PC-9 (cell line): Measurements from ENCODE around the gene OSBPL3. TPM values are rescaled to one million over a fixed set of nuclear protein-coding genes. Genes with fewer than 3 reads are reported as not detected.

Source experiments
- BruUV-seq: library from RNA; stranded (reverse); fragments of 400-500 nt; replicated peaks from 2 replicates; lab custom pipeline; 2021; lab: Mats Ljungman, UMichigan
- CTCF ChIA-PET: fragments of 300-600 bp; sonication (Branson Sonifier 250); formaldehyde crosslinking; loops from one replicate; lab custom pipeline; 2022; ENCODE audit warnings: antibody characterized with exemption; lab: Charles Lee
- POLR2A ChIA-PET: fragments of 300-600 bp; sonication (Branson Sonifier 250); formaldehyde crosslinking; loops from one replicate; lab custom pipeline; 2022; ENCODE audit warnings: antibody characterized with exemption; ENCODE audit not compliant: unreplicated experiment; lab: Charles Lee
- DNase-seq, 2 experiments: peaks; one replicate each; pipeline versions ENCODE4 v3.0.0 to v3.0.0-alpha.2; 2015 to 2022; ENCODE audit warnings: mixed read lengths in 1 of 2
- H2AFZ ChIP-seq: fragments of 200-600 bp; sonication (generic); 2 replicates; pipeline ENCODE4 v1.8.1; 2017; ENCODE audit warnings: antibody characterized with exemption
- H3F3A ChIP-seq: fragments of 200-600 bp; sonication (generic); 2 replicates; pipeline ENCODE4 v1.8.1; 2017; ENCODE audit warnings: antibody characterized with exemption, mild to moderate bottlenecking, low read depth; ENCODE audit not compliant: insufficient read depth
- H3K27ac ChIP-seq: fragments of 200-600 bp; sonication (generic); 2 replicates; pipeline ENCODE4 v1.6.1; 2016; ENCODE audit warnings: mixed run types
- H3K27me3 ChIP-seq: fragments of 200-600 bp; sonication (generic); 2 replicates; pipeline ENCODE4 v1.6.1; 2016; ENCODE audit warnings: low read depth, mixed run types; ENCODE audit not compliant: insufficient read depth
- H3K36me3 ChIP-seq: fragments of 200-600 bp; sonication (generic); 2 replicates; pipeline ENCODE4 v1.6.1; 2016; ENCODE audit warnings: low read depth, mixed run types
- H3K4me1 ChIP-seq: fragments of 200-600 bp; sonication (generic); replicated peaks from 2 replicates; pipeline ENCODE4 v1.6.1; 2016; ENCODE audit warnings: mixed run types; ENCODE audit not compliant: insufficient read depth
- H3K4me2 ChIP-seq: fragments of 200-600 bp; sonication (generic); 2 replicates; pipeline ENCODE4 v1.6.1; 2017; ENCODE audit warnings: mixed run types
- H3K4me3 ChIP-seq: fragments of 200-600 bp; sonication (generic); 2 replicates; pipeline ENCODE4 v1.6.1; 2016; ENCODE audit warnings: mixed run types
- H3K79me2 ChIP-seq: fragments of 200-600 bp; sonication (generic); 2 replicates; pipeline ENCODE4 v1.6.1; 2017; ENCODE audit warnings: low read depth, mixed run types
- H3K9me2 ChIP-seq: fragments of 200-600 bp; sonication (generic); 2 replicates; pipeline ENCODE4 v1.8.1; 2017; ENCODE audit warnings: mild to moderate bottlenecking; ENCODE audit not compliant: insufficient read depth
- H3K9me3 ChIP-seq: fragments of 200-600 bp; sonication (generic); 2 replicates; pipeline ENCODE4 v1.8.1; 2016; ENCODE audit warnings: low read depth; ENCODE audit not compliant: insufficient read depth
- H4K20me1 ChIP-seq: fragments of 200-600 bp; sonication (generic); 2 replicates; pipeline ENCODE4 v1.8.1; 2017; ENCODE audit not compliant: insufficient read depth
- EZH2 ChIP-seq: fragments of 200-600 bp; sonication (generic); IDR thresholded peaks from 2 replicates; pipeline ENCODE4 v1.8.0; 2017; ENCODE audit warnings: antibody characterized with exemption, low read depth
- intact Hi-C: fragments of 100-400 bp; cut with micrococcal nuclease; formaldehyde crosslinking; loops from one replicate; pipeline ENCODE4 v1.10.0; 2022; ENCODE audit not compliant: unreplicated experiment
- total RNA-seq: library from RNA; stranded (reverse); gene quantifications from 2 replicates; pipeline ENCODE4 v1.2.3, GENCODE V29; 2021
- TF ChIP-seq, protein P1 (sequence below): fragments of 200-600 bp; sonication (generic); conservative IDR thresholded peaks from 2 replicates; pipeline ENCODE4 v1.6.1; 2017; ENCODE audit warnings: mixed run types, antibody characterized with exemption, mild to moderate bottlenecking, moderate library complexity

The OSBPL3 gene
- total RNA-seq, 1 experiment from 2014 or later = 87.6 TPM

DNA sequence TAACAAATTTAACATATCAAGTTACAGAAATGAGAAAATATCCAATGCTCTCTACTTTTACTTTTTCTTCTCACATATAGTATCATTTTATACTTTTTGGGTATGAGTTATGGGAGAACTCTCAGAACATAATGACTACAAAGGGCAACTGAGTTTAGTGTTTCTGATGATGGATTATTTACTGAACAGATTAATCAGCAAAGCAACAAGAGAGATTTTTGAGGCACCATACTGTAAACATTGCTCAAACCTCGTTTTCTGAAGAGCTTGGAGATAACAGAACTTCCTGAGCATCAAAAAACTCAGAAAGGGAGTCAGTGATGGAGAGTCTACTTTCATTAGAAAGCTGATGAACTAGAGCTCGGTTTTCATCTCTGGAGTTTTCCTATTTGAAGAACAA is 137.9 kb downstream of the OSBPL3 start:
- H3F3A ChIP-seq = no peaks in the 10 kb centered on the region
- TF ChIP-seq EZH2 = no peak
- TF ChIP-seq, protein P1, sequence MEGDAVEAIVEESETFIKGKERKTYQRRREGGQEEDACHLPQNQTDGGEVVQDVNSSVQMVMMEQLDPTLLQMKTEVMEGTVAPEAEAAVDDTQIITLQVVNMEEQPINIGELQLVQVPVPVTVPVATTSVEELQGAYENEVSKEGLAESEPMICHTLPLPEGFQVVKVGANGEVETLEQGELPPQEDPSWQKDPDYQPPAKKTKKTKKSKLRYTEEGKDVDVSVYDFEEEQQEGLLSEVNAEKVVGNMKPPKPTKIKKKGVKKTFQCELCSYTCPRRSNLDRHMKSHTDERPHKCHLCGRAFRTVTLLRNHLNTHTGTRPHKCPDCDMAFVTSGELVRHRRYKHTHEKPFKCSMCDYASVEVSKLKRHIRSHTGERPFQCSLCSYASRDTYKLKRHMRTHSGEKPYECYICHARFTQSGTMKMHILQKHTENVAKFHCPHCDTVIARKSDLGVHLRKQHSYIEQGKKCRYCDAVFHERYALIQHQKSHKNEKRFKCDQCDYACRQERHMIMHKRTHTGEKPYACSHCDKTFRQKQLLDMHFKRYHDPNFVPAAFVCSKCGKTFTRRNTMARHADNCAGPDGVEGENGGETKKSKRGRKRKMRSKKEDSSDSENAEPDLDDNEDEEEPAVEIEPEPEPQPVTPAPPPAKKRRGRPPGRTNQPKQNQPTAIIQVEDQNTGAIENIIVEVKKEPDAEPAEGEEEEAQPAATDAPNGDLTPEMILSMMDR = no peak
- H3K4me3 ChIP-seq = no peak overlapping the region
- H3K27me3 ChIP-seq = no peaks in the 10 kb centered on the region
- H3K4me1 ChIP-seq = no peaks in the 10 kb centered on the region
- POLR2A ChIA-PET = no interaction called here
- DNase-seq = no peak
- intact Hi-C loops = no loop called here
- CTCF ChIA-PET = no interaction called here
- H3K27ac ChIP-seq = no peak overlapping the region
- H3K9me2 ChIP-seq = no peaks in the 10 kb centered on the region
- BruUV-seq = no TSS peak
- no peak overlapping the region for H2AFZ ChIP-seq
- H3K4me2 ChIP-seq = no peak overlapping the region
- H4K20me1 ChIP-seq = no peaks in the 10 kb centered on the region
- H3K9me3 ChIP-seq = no peaks in the 10 kb centered on the region
- H3K36me3 ChIP-seq = peaks cover 11% of the 10 kb centered on the region
- H3K79me2 ChIP-seq = no peaks in the 10 kb centered on the region

DNA sequence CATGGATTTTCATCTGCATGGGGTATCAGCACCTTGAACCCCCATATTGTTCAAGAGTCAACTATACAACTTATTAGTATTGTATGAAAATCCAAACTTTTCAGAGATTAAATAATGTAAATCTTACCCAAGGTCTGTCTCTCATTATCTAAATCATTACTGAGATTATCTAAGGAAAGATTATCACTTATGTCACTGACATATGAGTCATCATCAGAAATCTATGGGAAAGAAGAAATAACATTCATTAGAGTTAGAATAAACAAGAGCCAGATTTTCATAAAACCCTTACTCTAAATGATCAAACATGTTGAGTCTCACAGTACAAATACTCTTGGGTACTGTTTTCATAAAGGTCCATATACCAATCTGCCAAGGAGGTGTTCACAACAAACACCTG is 139.4 kb downstream of the OSBPL3 start:
- Histone ChIP-seq H3K36me3 (peaks cover 11% of the 10 kb centered on the region), H3K9me2 (no peaks in the 10 kb centered on the region)
- POLR2A ChIA-PET = no interaction called here

GRCh38 chr7:24836084-24836483 is 143.9 kb downstream of the OSBPL3 start:
- BruUV-seq = no TSS peak

More for the DNA sequence above, 139.4 kb downstream of the OSBPL3 start:
- intact Hi-C loops = no loop called here
- no TSS peak for BruUV-seq
- Histone ChIP-seq H3F3A (no peaks in the 10 kb centered on the region), H3K9me3 (no peaks in the 10 kb centered on the region), H3K79me2 (no peaks in the 10 kb centered on the region), H3K4me2 (no peak overlapping the region), H3K4me3 (no peak overlapping the region), H3K27me3 (no peaks in the 10 kb centered on the region), H3K27ac (no peak overlapping the region), H2AFZ (no peak overlapping the region), H4K20me1 (no peaks in the 10 kb centered on the region), H3K4me1 (no peaks in the 10 kb centered on the region)
- CTCF ChIA-PET = no interaction called here
- TF ChIP-seq, protein P1 = no peak
- no peak for TF ChIP-seq EZH2
- no peak for DNase-seq

More at GRCh38 chr7:24836084-24836483, 143.9 kb downstream of the OSBPL3 start:
- Histone ChIP-seq H3K4me1 (no peaks in the 10 kb centered on the region), H3F3A (peaks cover 7% of the 10 kb centered on the region; the same call in 1 of the 2 replicates), H3K9me3 (no peaks in the 10 kb centered on the region), H4K20me1 (no peaks in the 10 kb centered on the region), H2AFZ (no peak overlapping the region), H3K4me3 (no peak overlapping the region), H3K27ac (no peak overlapping the region), H3K4me2 (no peak overlapping the region), H3K27me3 (no peaks in the 10 kb centered on the region), H3K36me3 (peaks cover 8% of the 10 kb centered on the region), H3K9me2 (no peaks in the 10 kb centered on the region), H3K79me2 (no peaks in the 10 kb centered on the region)
- POLR2A ChIA-PET = no interaction called here
- no peak for TF ChIP-seq EZH2
- TF ChIP-seq, protein P1 = no peak
- intact Hi-C loops = no loop called here
- no peak for DNase-seq
- CTCF ChIA-PET = no interaction called here
